PC-9 (cell line): Measurements from ENCODE around the gene SLC25A41. TPM values are rescaled to one million over a fixed set of nuclear protein-coding genes. Genes with fewer than 3 reads are reported as not detected.

ENCODE experiments used
- BruUV-seq: library from RNA; stranded (reverse); fragments of 400-500 nt; replicated peaks from 2 replicates; lab custom pipeline; 2021; lab: Mats Ljungman, UMichigan
- CTCF ChIA-PET: fragments of 300-600 bp; sonication (Branson Sonifier 250); formaldehyde crosslinking; loops from one replicate; lab custom pipeline; 2022; ENCODE audit warnings: antibody characterized with exemption; lab: Charles Lee
- POLR2A ChIA-PET: fragments of 300-600 bp; sonication (Branson Sonifier 250); formaldehyde crosslinking; loops from one replicate; lab custom pipeline; 2022; ENCODE audit warnings: antibody characterized with exemption; ENCODE audit not compliant: unreplicated experiment; lab: Charles Lee
- DNase-seq, 2 experiments: peaks; one replicate each; pipeline versions ENCODE4 v3.0.0 to v3.0.0-alpha.2; 2015 to 2022; ENCODE audit warnings: mixed read lengths in 1 of 2
- H2AFZ ChIP-seq: fragments of 200-600 bp; sonication (generic); 2 replicates; pipeline ENCODE4 v1.8.1; 2017; ENCODE audit warnings: antibody characterized with exemption
- H3F3A ChIP-seq: fragments of 200-600 bp; sonication (generic); 2 replicates; pipeline ENCODE4 v1.8.1; 2017; ENCODE audit warnings: antibody characterized with exemption, mild to moderate bottlenecking, low read depth; ENCODE audit not compliant: insufficient read depth
- H3K27ac ChIP-seq: fragments of 200-600 bp; sonication (generic); 2 replicates; pipeline ENCODE4 v1.6.1; 2016; ENCODE audit warnings: mixed run types
- H3K27me3 ChIP-seq: fragments of 200-600 bp; sonication (generic); 2 replicates; pipeline ENCODE4 v1.6.1; 2016; ENCODE audit warnings: low read depth, mixed run types; ENCODE audit not compliant: insufficient read depth
- H3K36me3 ChIP-seq: fragments of 200-600 bp; sonication (generic); 2 replicates; pipeline ENCODE4 v1.6.1; 2016; ENCODE audit warnings: low read depth, mixed run types
- H3K4me1 ChIP-seq: fragments of 200-600 bp; sonication (generic); replicated peaks from 2 replicates; pipeline ENCODE4 v1.6.1; 2016; ENCODE audit warnings: mixed run types; ENCODE audit not compliant: insufficient read depth
- H3K4me2 ChIP-seq: fragments of 200-600 bp; sonication (generic); 2 replicates; pipeline ENCODE4 v1.6.1; 2017; ENCODE audit warnings: mixed run types
- H3K4me3 ChIP-seq: fragments of 200-600 bp; sonication (generic); 2 replicates; pipeline ENCODE4 v1.6.1; 2016; ENCODE audit warnings: mixed run types
- H3K79me2 ChIP-seq: fragments of 200-600 bp; sonication (generic); 2 replicates; pipeline ENCODE4 v1.6.1; 2017; ENCODE audit warnings: low read depth, mixed run types
- H3K9me2 ChIP-seq: fragments of 200-600 bp; sonication (generic); 2 replicates; pipeline ENCODE4 v1.8.1; 2017; ENCODE audit warnings: mild to moderate bottlenecking; ENCODE audit not compliant: insufficient read depth
- H3K9me3 ChIP-seq: fragments of 200-600 bp; sonication (generic); 2 replicates; pipeline ENCODE4 v1.8.1; 2016; ENCODE audit warnings: low read depth; ENCODE audit not compliant: insufficient read depth
- H4K20me1 ChIP-seq: fragments of 200-600 bp; sonication (generic); 2 replicates; pipeline ENCODE4 v1.8.1; 2017; ENCODE audit not compliant: insufficient read depth
- CTCF ChIP-seq: fragments of 200-600 bp; sonication (generic); conservative IDR thresholded peaks from 2 replicates; pipeline ENCODE4 v1.6.1; 2017; ENCODE audit warnings: mixed run types, antibody characterized with exemption, mild to moderate bottlenecking, moderate library complexity
- EZH2 ChIP-seq: fragments of 200-600 bp; sonication (generic); IDR thresholded peaks from 2 replicates; pipeline ENCODE4 v1.8.0; 2017; ENCODE audit warnings: antibody characterized with exemption, low read depth
- intact Hi-C: fragments of 100-400 bp; cut with micrococcal nuclease; formaldehyde crosslinking; loops from one replicate; pipeline ENCODE4 v1.10.0; 2022; ENCODE audit not compliant: unreplicated experiment
- total RNA-seq: library from RNA; stranded (reverse); gene quantifications from 2 replicates; pipeline ENCODE4 v1.2.3, GENCODE V29; 2021

Gene SLC25A41
- total RNA-seq, 1 experiment from 2014 or later = not detected

- intact Hi-C loops = no loop called here
- no peaks in the 10 kb centered on the region for H3F3A ChIP-seq
- no peaks in the 10 kb centered on the region for H3K4me1 ChIP-seq
- H3K36me3 ChIP-seq = no peaks in the 10 kb centered on the region
- H4K20me1 ChIP-seq = no peaks in the 10 kb centered on the region
- DNase-seq = no peak
- no peak overlapping the region for H2AFZ ChIP-seq
- no peak overlapping the region for H3K27ac ChIP-seq
- no peaks in the 10 kb centered on the region for H3K27me3 ChIP-seq
- no peak for TF ChIP-seq EZH2
- no peak for TF ChIP-seq CTCF
- ChIA-PET CTCF (no interaction called here), POLR2A (no interaction called here)
- no TSS peak for BruUV-seq
- no peaks in the 10 kb centered on the region for H3K9me3 ChIP-seq
- no peak overlapping the region for H3K4me2 ChIP-seq
- H3K4me3 ChIP-seq = no peak overlapping the region
- no peaks in the 10 kb centered on the region for H3K79me2 ChIP-seq
- H3K9me2 ChIP-seq = no peaks in the 10 kb centered on the region
Measured at GRCh38 chr19:6452223-6452614, 18.7 kb upstream of the SLC25A41 start.

- Histone ChIP-seq H4K20me1 (no peaks in the 10 kb centered on the region), H3K4me3 (no peak overlapping the region), H2AFZ (no peak overlapping the region), H3K27ac (no peak overlapping the region), H3K4me2 (no peak overlapping the region), H3K79me2 (no peaks in the 10 kb centered on the region), H3K9me2 (no peaks in the 10 kb centered on the region), H3K27me3 (no peaks in the 10 kb centered on the region), H3K9me3 (no peaks in the 10 kb centered on the region), H3K4me1 (no peaks in the 10 kb centered on the region), H3K36me3 (no peaks in the 10 kb centered on the region), H3F3A (no peaks in the 10 kb centered on the region)
- BruUV-seq = no TSS peak
- ChIA-PET POLR2A (no interaction called here), CTCF (no interaction called here)
- intact Hi-C loops = no loop called here
- DNase-seq = no peak
- TF ChIP-seq EZH2 = no peak
- TF ChIP-seq CTCF = no peak
Measured at GRCh38 chr19:6451583-6452222, 18.1 kb upstream of the SLC25A41 start.

DNA sequence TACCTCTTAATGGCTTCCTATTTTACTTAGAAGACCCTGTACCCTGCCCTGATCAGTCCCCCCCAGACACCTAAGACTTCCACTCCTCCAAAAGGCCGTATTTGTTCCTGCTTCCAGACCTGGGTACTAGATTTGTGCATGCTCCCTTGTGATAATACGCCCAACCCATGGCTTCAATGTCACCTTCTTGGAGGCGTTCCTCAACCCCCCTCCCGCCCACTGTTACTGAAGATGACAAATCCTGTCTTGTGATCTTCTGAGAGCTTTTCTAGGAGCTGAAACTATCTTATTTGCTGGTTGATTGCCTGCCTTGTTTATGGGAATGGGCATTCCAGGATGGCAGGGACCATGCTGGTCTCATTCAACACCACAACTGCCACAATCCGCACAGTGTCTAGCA, 16.6 kb upstream of the SLC25A41 start:
- POLR2A ChIA-PET = no interaction called here
- H3K4me1 ChIP-seq = no peaks in the 10 kb centered on the region
- BruUV-seq = no TSS peak

More for the DNA sequence above, 16.6 kb upstream of the SLC25A41 start:
- Histone ChIP-seq H4K20me1 (no peaks in the 10 kb centered on the region), H3K27me3 (no peaks in the 10 kb centered on the region), H2AFZ (no peak overlapping the region), H3K4me2 (no peak overlapping the region), H3K9me2 (no peaks in the 10 kb centered on the region), H3F3A (no peaks in the 10 kb centered on the region), H3K9me3 (no peaks in the 10 kb centered on the region), H3K36me3 (no peaks in the 10 kb centered on the region), H3K79me2 (no peaks in the 10 kb centered on the region), H3K27ac (no peak overlapping the region), H3K4me3 (no peak overlapping the region)
- intact Hi-C loops = no loop called here
- CTCF ChIA-PET = interaction anchor here (0.7 kb wide), 1 partner anchor 288 kb away, joined by 3 read pairs; no protein-coding TSS in a partner anchor
- no peak for DNase-seq
- TF ChIP-seq EZH2 (no peak), CTCF (no peak)
